ENCODE measurements around the gene ACYP2.

The ACYP2 gene

GRCh38 chr2:54185105-54185504, 69.7 kb downstream of the ACYP2 start:
- H3K9ac ChIP-seq (ENCODE audit: insufficient read length): no peak overlapping the region
- DNase-seq (ENCODE audit: low read depth, low spot score): no peak
- H3K36me3 ChIP-seq (ENCODE audit: insufficient read depth, low read length): no peaks in the 10 kb centered on the region
- no peaks in the 10 kb centered on the region for H3K9me3 ChIP-seq (ENCODE audit: low read depth, low read length)
- no peak overlapping the region for H3K27ac ChIP-seq
- no peak overlapping the region for H3K4me3 ChIP-seq
- TF ChIP-seq POLR2AphosphoS5 (IDR thresholded peaks at IDR 0.05; ENCODE audit: borderline replicate concordance, low read depth, low read length) (no peak), EZH2 (IDR thresholded peaks at IDR 0.05) (no peak), FOXP2 (optimal IDR thresholded peaks at IDR 0.05; ENCODE audit: control extremely low read depth, extremely low read length, insufficient read depth) (no peak)

GRCh38 chr2:54187331-54187730, 71.9 kb downstream of the ACYP2 start:
- no peaks in the 10 kb centered on the region for H3K36me3 ChIP-seq (ENCODE audit: insufficient read depth, low read length)
- no peak overlapping the region for H3K4me3 ChIP-seq
- no peaks in the 10 kb centered on the region for H3K9me3 ChIP-seq (ENCODE audit: low read depth, low read length)
- no peak overlapping the region for H3K9ac ChIP-seq (ENCODE audit: insufficient read length)
- DNase-seq (ENCODE audit: low read depth, low spot score): no peak
- H3K27ac ChIP-seq: no peak overlapping the region
- no peak for TF ChIP-seq EZH2 (IDR thresholded peaks at IDR 0.05)
- TF ChIP-seq POLR2AphosphoS5 (IDR thresholded peaks at IDR 0.05; ENCODE audit: borderline replicate concordance, low read depth, low read length): no peak
- TF ChIP-seq FOXP2 (optimal IDR thresholded peaks at IDR 0.05; ENCODE audit: control extremely low read depth, extremely low read length, insufficient read depth): no peak

GRCh38 chr2:54189539-54189938, 74.1 kb downstream of the ACYP2 start:
- no peak overlapping the region for H3K27ac ChIP-seq
- TF ChIP-seq FOXP2 (optimal IDR thresholded peaks at IDR 0.05; ENCODE audit: control extremely low read depth, extremely low read length, insufficient read depth) (no peak), POLR2AphosphoS5 (IDR thresholded peaks at IDR 0.05; ENCODE audit: borderline replicate concordance, low read depth, low read length) (no peak), EZH2 (IDR thresholded peaks at IDR 0.05) (no peak)
- no peak overlapping the region for H3K4me3 ChIP-seq
- H3K36me3 ChIP-seq (ENCODE audit: insufficient read depth, low read length): no peaks in the 10 kb centered on the region
- no peak for DNase-seq (ENCODE audit: low read depth, low spot score)
- H3K9me3 ChIP-seq (ENCODE audit: low read depth, low read length): no peaks in the 10 kb centered on the region
- H3K9ac ChIP-seq (ENCODE audit: insufficient read length): no peak overlapping the region

GRCh38 chr2:54191361-54192135, 76.1 kb downstream of the ACYP2 start:
- no peak overlapping the region for H3K27ac ChIP-seq
- TF ChIP-seq EZH2 (IDR thresholded peaks at IDR 0.05) (no peak), POLR2AphosphoS5 (IDR thresholded peaks at IDR 0.05; ENCODE audit: borderline replicate concordance, low read depth, low read length) (no peak), FOXP2 (optimal IDR thresholded peaks at IDR 0.05; ENCODE audit: control extremely low read depth, extremely low read length, insufficient read depth) (no peak)
- H3K9me3 ChIP-seq (ENCODE audit: low read depth, low read length): no peaks in the 10 kb centered on the region
- H3K4me3 ChIP-seq: no peak overlapping the region
- no peak overlapping the region for H3K9ac ChIP-seq (ENCODE audit: insufficient read length)
- no peaks in the 10 kb centered on the region for H3K36me3 ChIP-seq (ENCODE audit: insufficient read depth, low read length)
- DNase-seq (ENCODE audit: low read depth, low spot score): no peak

- Histone ChIP-seq H3K9ac (ENCODE audit: insufficient read length) (no peak overlapping the region), H3K27ac (no peak overlapping the region), H3K36me3 (ENCODE audit: insufficient read depth, low read length) (no peaks in the 10 kb centered on the region), H3K4me3 (no peak overlapping the region), H3K9me3 (ENCODE audit: low read depth, low read length) (no peaks in the 10 kb centered on the region)
- no peak for TF ChIP-seq FOXP2 (optimal IDR thresholded peaks at IDR 0.05; ENCODE audit: control extremely low read depth, extremely low read length, insufficient read depth)
- TF ChIP-seq EZH2 (IDR thresholded peaks at IDR 0.05): no peak
- no peak for DNase-seq (ENCODE audit: low read depth, low spot score)
Observed at GRCh38 chr2:54194761-54195750, 79.6 kb downstream of the ACYP2 start.

GRCh38 chr2:54196646-54197045, 81.2 kb downstream of the ACYP2 start:
- DNase-seq (ENCODE audit: low read depth, low spot score): no peak
- TF ChIP-seq EZH2 (IDR thresholded peaks at IDR 0.05): no peak
- no peak for TF ChIP-seq FOXP2 (optimal IDR thresholded peaks at IDR 0.05; ENCODE audit: control extremely low read depth, extremely low read length, insufficient read depth)
- TF ChIP-seq POLR2AphosphoS5 (IDR thresholded peaks at IDR 0.05; ENCODE audit: borderline replicate concordance, low read depth, low read length): no peak
- no peak overlapping the region for H3K9ac ChIP-seq (ENCODE audit: insufficient read length)
- no peak overlapping the region for H3K27ac ChIP-seq
- H3K36me3 ChIP-seq (ENCODE audit: insufficient read depth, low read length): no peaks in the 10 kb centered on the region
- no peak overlapping the region for H3K4me3 ChIP-seq
- no peaks in the 10 kb centered on the region for H3K9me3 ChIP-seq (ENCODE audit: low read depth, low read length)

- Histone ChIP-seq H3K4me3 (no peak overlapping the region), H3K36me3 (ENCODE audit: insufficient read depth, low read length) (no peaks in the 10 kb centered on the region), H3K27ac (no peak overlapping the region), H3K9ac (ENCODE audit: insufficient read length) (no peak overlapping the region), H3K9me3 (ENCODE audit: low read depth, low read length) (no peaks in the 10 kb centered on the region)
- TF ChIP-seq FOXP2 (optimal IDR thresholded peaks at IDR 0.05; ENCODE audit: control extremely low read depth, extremely low read length, insufficient read depth): no peak
- TF ChIP-seq POLR2AphosphoS5 (IDR thresholded peaks at IDR 0.05; ENCODE audit: borderline replicate concordance, low read depth, low read length): no peak
- no peak for TF ChIP-seq EZH2 (IDR thresholded peaks at IDR 0.05)
- DNase-seq (ENCODE audit: low read depth, low spot score): no peak
Observed at GRCh38 chr2:54204476-54204875, 89.1 kb downstream of the ACYP2 start.

- TF ChIP-seq FOXP2 (optimal IDR thresholded peaks at IDR 0.05; ENCODE audit: control extremely low read depth, extremely low read length, insufficient read depth): no peak
- no peak for TF ChIP-seq EZH2 (IDR thresholded peaks at IDR 0.05)
- no peak for TF ChIP-seq POLR2AphosphoS5 (IDR thresholded peaks at IDR 0.05; ENCODE audit: borderline replicate concordance, low read depth, low read length)
- H3K9me3 ChIP-seq (ENCODE audit: low read depth, low read length): no peaks in the 10 kb centered on the region
- DNase-seq (ENCODE audit: low read depth, low spot score): no peak
- H3K4me3 ChIP-seq: no peak overlapping the region
- no peaks in the 10 kb centered on the region for H3K36me3 ChIP-seq (ENCODE audit: insufficient read depth, low read length)
- no peak overlapping the region for H3K27ac ChIP-seq
- no peak overlapping the region for H3K9ac ChIP-seq (ENCODE audit: insufficient read length)
Observed at GRCh38 chr2:54206596-54206995, 91.2 kb downstream of the ACYP2 start.

Measured in SK-N-MC (cell line).